Ishikawa (cell line): ENCODE data around the gene GSTM3.

Experiments used
- CEBPB ChIP-seq: IDR thresholded peaks from 2 replicates; pipeline ENCODE4 v1.6.1; 2012
- FOXM1 ChIP-seq: IDR thresholded peaks from 2 replicates; pipeline ENCODE4 v1.6.1; 2012; ENCODE audit warnings: low read depth, borderline replicate concordance
- RAD21 ChIP-seq: IDR thresholded peaks from 2 replicates; pipeline ENCODE4 v1.6.1; 2012; ENCODE audit warnings: low read depth
- TAF1 ChIP-seq: IDR thresholded peaks from 2 replicates; pipeline ENCODE4 v1.6.1; 2012; ENCODE audit warnings: low read depth, mild to moderate bottlenecking
- YY1 ChIP-seq: IDR thresholded peaks from 2 replicates; pipeline ENCODE4 v1.6.1; 2012; ENCODE audit warnings: low read depth
- TF ChIP-seq, protein P1 (sequence below): IDR thresholded peaks from 2 replicates; pipeline ENCODE4 v1.6.1; 2012; ENCODE audit warnings: low read depth, mild to moderate bottlenecking
- TF ChIP-seq, protein P2 (sequence below): IDR thresholded peaks from 2 replicates; pipeline ENCODE4 v1.6.1; 2012

DNA sequence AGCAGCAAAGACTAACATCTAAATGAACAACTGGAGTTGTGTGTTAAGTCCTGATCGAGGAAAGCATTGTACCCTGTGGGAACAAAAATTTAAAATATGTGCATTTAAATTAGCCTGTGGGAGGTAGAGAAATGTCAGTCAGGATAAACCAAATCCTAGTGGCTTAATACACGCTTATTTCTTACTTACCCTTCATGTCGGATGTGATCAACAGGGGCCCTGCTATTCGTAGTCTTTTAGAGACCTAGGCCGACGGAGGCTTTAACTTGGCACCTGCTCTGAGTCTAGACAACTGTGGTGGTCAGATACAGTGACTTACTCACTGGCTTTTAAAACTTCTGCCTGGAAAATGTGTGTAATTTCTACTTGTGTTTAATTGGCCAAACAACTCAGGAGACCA is 10.2 kb downstream of the GSTM3 start:
- TF ChIP-seq YY1 (no peak), FOXM1 (no peak), RAD21 (no peak), CEBPB (no peak), TAF1 (no peak)
- TF ChIP-seq, protein P1, sequence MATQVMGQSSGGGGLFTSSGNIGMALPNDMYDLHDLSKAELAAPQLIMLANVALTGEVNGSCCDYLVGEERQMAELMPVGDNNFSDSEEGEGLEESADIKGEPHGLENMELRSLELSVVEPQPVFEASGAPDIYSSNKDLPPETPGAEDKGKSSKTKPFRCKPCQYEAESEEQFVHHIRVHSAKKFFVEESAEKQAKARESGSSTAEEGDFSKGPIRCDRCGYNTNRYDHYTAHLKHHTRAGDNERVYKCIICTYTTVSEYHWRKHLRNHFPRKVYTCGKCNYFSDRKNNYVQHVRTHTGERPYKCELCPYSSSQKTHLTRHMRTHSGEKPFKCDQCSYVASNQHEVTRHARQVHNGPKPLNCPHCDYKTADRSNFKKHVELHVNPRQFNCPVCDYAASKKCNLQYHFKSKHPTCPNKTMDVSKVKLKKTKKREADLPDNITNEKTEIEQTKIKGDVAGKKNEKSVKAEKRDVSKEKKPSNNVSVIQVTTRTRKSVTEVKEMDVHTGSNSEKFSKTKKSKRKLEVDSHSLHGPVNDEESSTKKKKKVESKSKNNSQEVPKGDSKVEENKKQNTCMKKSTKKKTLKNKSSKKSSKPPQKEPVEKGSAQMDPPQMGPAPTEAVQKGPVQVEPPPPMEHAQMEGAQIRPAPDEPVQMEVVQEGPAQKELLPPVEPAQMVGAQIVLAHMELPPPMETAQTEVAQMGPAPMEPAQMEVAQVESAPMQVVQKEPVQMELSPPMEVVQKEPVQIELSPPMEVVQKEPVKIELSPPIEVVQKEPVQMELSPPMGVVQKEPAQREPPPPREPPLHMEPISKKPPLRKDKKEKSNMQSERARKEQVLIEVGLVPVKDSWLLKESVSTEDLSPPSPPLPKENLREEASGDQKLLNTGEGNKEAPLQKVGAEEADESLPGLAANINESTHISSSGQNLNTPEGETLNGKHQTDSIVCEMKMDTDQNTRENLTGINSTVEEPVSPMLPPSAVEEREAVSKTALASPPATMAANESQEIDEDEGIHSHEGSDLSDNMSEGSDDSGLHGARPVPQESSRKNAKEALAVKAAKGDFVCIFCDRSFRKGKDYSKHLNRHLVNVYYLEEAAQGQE, result no peak
- TF ChIP-seq, protein P2, sequence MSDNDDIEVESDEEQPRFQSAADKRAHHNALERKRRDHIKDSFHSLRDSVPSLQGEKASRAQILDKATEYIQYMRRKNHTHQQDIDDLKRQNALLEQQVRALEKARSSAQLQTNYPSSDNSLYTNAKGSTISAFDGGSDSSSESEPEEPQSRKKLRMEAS, result no peak
